ENCODE measurements around the gene HDX.

- TF ChIP-seq TEAD4 (IDR thresholded peaks at IDR 0.05; ENCODE audit: borderline replicate concordance, insufficient read depth) (no peak), USF2 (IDR thresholded peaks at IDR 0.05; ENCODE audit: borderline replicate concordance, low read depth, low read length) (no peak), RAD21 (IDR thresholded peaks at IDR 0.05; ENCODE audit: low read length) (no peak), CTCF (IDR thresholded peaks at IDR 0.05) (no peak), EZH2phosphoT487 (IDR thresholded peaks at IDR 0.05; ENCODE audit: borderline replicate concordance, low read depth) (no peak)
Measured at GRCh38 chrX:84357296-84357695, 145.0 kb downstream of the HDX start.
